ENCODE data around the gene PFKL. TPM values are rescaled to one million over a fixed set of nuclear protein-coding genes. Genes with fewer than 3 reads are reported as not detected.

PFKL gene
- total RNA-seq, 5 donors from 2014 or later (not counting 1 experiment from before 2014, with no cell fraction given) = 125 to 200 (median 162) TPM

DNA sequence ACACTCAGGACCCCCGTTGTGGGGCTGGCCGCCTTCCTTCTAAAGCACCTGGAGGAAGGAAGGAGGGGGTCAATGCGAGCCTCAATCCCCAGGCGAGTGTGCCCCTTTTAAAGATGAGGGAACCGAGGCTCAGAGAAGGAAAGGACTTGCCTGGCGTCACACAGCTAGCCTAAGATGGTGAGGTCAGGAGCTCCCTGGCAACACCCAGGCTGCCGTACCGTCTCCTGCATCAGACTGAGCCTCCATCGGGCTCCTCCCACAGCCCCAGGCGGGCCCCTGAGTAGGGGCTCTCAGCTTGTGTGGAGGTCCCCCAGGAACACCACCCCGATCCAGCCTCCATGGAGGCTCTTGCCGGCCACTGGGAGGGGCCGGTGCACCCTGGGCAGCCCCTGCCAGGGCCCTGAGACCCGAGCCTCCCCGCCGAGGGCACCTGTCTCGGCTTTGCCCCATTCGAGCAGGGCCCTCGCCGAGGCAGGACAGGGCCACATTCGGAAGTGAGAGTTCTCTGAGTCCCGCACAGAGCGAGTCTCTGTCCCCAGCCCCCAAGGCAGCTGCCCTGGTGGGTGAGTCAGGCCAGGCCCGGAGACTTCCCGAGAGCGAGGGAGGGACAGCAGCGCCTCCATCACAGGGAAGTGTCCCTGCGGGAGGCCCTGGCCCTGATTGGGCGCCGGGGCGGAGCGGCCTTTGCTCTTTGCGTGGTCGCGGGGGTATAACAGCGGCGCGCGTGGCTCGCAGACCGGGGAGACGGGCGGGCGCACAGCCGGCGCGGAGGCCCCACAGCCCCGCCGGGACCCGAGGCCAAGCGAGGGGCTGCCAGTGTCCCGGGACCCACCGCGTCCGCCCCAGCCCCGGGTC is 14.5 kb upstream of the PFKL start, which contains the start of gene AIRE:
AIRE (plus strand) TSS at position 739 of the 855 bp plus-strand sequence. CDS start 131 bp downstream, outside the sequence.
- DNase-seq = no peak
- Mint-ChIP-seq H3K9me3 (no peaks in the 10 kb centered on the region), H3K27me3 (peaks cover 0 to 8% of the 10 kb centered on the region in 2 donors), H3K4me3 (no peak within 1 kb of the TSS), H3K4me1 (peaks cover under 1 to 8% (median 4%) of the 10 kb centered on the region in 3 donors), H3K27ac (no peak within 1 kb of the TSS), H3K36me3 (no peaks in the 10 kb centered on the region)
- 76% methylated on average over 49 of the region's 56 CpGs for WGBS (ENCODE audit: insufficient coverage)
- Histone ChIP-seq H3K4me3 (ENCODE audit: control insufficient read depth in 1 of 2, extremely low read depth in 1 of 2, low read length in 1 of 2) (no peak within 1 kb of the TSS), H3K36me3 (ENCODE audit: control insufficient read depth in 2 of 2, extremely low read depth in 1 of 2, insufficient read depth in 1 of 2, low read length in 1 of 2) (no peaks in the 10 kb centered on the region), H3K4me1 (ENCODE audit: control insufficient read depth in 1 of 2, extremely low read depth in 1 of 2, insufficient read depth in 2 of 2, low read length in 2 of 2) (peaks cover 0 to 2% of the 10 kb centered on the region in 2 experiments), H3K9me3 (no peaks in the 10 kb centered on the region), H3K27ac (ENCODE audit: low read length) (no peak within 1 kb of the TSS), H3K27me3 (replicated peaks in 1 of 2; ENCODE audit: control insufficient read depth in 2 of 2, extremely low read depth in 1 of 2, insufficient read depth in 2 of 2, low read length in 1 of 2) (peaks cover 0 to 33% of the 10 kb centered on the region in 2 experiments)
- ChIA-PET POLR2A (no interaction called here), CTCF (no interaction called here)
- ATAC-seq (replicated peaks in 1 of 4) = no peak

GRCh38 chr21:44286086-44286715 is 13.7 kb upstream of the PFKL start:
- no peak overlapping the region for H3K4me3 Mint-ChIP-seq
- H3K9me3 ChIP-seq = no peaks in the 10 kb centered on the region
- CTCF ChIA-PET = no interaction called here
- peaks cover 0 to 2% of the 10 kb centered on the region in 2 experiments for H3K4me1 ChIP-seq (ENCODE audit: control insufficient read depth in 1 of 2, extremely low read depth in 1 of 2, insufficient read depth in 2 of 2, low read length in 2 of 2)
- peaks cover 2 to 10% (median 7%) of the 10 kb centered on the region in 3 donors for H3K4me1 Mint-ChIP-seq
- no peaks in the 10 kb centered on the region for H3K36me3 ChIP-seq (ENCODE audit: control insufficient read depth in 2 of 2, extremely low read depth in 1 of 2, insufficient read depth in 1 of 2, low read length in 1 of 2)
- ATAC-seq (replicated peaks in 1 of 4) (no peak), DNase-seq (no peak)
- H3K27me3 Mint-ChIP-seq = peaks cover 0 to 8% of the 10 kb centered on the region in 2 donors
- H3K4me3 ChIP-seq (ENCODE audit: control insufficient read depth in 1 of 2, extremely low read depth in 1 of 2, low read length in 1 of 2) = no peak overlapping the region
- WGBS (ENCODE audit: insufficient coverage) = 80% methylated on average over 13 of the region's 21 CpGs
- H3K9me3 Mint-ChIP-seq = no peaks in the 10 kb centered on the region
- no peak overlapping the region for H3K27ac Mint-ChIP-seq
- peaks cover 0 to 31% of the 10 kb centered on the region in 2 experiments for H3K27me3 ChIP-seq (replicated peaks in 1 of 2; ENCODE audit: control insufficient read depth in 2 of 2, extremely low read depth in 1 of 2, insufficient read depth in 2 of 2, low read length in 1 of 2)
- no peaks in the 10 kb centered on the region for H3K36me3 Mint-ChIP-seq
- H3K27ac ChIP-seq (ENCODE audit: low read length) = no peak overlapping the region
- POLR2A ChIA-PET = no interaction called here

- ChIA-PET CTCF (no interaction called here), POLR2A (no interaction called here)
- WGBS (ENCODE audit: insufficient coverage) = 84% methylated on average over 24 of the region's 31 CpGs
- H3K36me3 ChIP-seq (ENCODE audit: control insufficient read depth in 2 of 2, extremely low read depth in 1 of 2, insufficient read depth in 1 of 2, low read length in 1 of 2) = no peaks in the 10 kb centered on the region
- Mint-ChIP-seq H3K36me3 (no peaks in the 10 kb centered on the region), H3K27ac (no peak overlapping the region), H3K4me1 (peaks cover 2 to 10% (median 7%) of the 10 kb centered on the region in 3 donors), H3K27me3 (peaks cover 0 to 8% of the 10 kb centered on the region in 2 donors), H3K9me3 (no peaks in the 10 kb centered on the region), H3K4me3 (no peak overlapping the region)
- H3K4me1 ChIP-seq (ENCODE audit: control insufficient read depth in 1 of 2, extremely low read depth in 1 of 2, insufficient read depth in 2 of 2, low read length in 2 of 2) = peaks cover 0 to 5% of the 10 kb centered on the region in 2 experiments
- ATAC-seq (replicated peaks in 1 of 4) (peak in 1 of 4 experiments; percentile 19), DNase-seq (no peak)
- peaks cover 0 to 34% of the 10 kb centered on the region in 2 experiments for H3K27me3 ChIP-seq (replicated peaks in 1 of 2; ENCODE audit: control insufficient read depth in 2 of 2, extremely low read depth in 1 of 2, insufficient read depth in 2 of 2, low read length in 1 of 2)
- H3K4me3 ChIP-seq (ENCODE audit: control insufficient read depth in 1 of 2, extremely low read depth in 1 of 2, low read length in 1 of 2) = no peak overlapping the region
- no peaks in the 10 kb centered on the region for H3K9me3 ChIP-seq
- H3K27ac ChIP-seq (ENCODE audit: low read length) = no peak overlapping the region
Observed at GRCh38 chr21:44286716-44287632, 12.9 kb upstream of the PFKL start.

DNA sequence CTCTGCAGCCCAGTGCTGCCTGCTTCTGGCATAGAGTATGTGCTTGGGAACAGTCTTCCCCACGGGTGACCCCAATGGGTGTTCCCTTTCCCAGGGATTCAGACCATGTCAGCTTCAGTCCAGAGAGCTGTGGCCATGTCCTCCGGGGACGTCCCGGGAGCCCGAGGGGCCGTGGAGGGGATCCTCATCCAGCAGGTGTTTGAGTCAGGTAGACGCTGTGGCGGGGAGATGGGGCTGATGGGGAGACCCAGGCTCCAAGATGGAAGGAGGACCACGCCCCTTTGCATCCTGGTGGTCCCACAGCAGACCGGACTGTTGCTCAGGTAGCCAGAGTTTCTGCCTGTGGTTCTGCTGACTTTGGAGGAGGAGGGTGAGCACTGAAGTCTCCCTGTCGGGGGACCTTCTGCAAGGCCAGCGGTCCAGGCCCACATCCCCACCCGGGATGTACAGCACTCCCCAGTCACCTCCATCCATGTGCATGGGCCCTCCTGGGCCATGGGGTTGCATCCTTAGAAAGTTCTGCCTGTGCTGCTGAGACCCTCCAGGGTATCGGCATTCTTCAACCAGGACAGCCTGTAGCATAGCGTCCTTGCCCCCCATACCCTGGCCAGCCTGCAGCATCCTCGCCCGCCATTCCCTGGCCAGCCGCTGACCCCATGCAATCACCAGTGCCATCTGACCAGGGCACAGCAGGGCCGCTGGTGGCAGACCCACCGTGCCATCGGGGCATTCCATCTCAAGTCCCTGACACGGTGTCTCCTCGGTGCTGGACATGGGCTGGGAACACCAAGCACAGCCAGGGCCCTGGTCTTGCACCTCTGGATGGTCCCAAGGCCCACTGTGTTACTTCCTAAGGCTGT is 11.4 kb upstream of the PFKL start:
- DNase-seq = no peak
- CTCF ChIA-PET = no interaction called here

DNA sequence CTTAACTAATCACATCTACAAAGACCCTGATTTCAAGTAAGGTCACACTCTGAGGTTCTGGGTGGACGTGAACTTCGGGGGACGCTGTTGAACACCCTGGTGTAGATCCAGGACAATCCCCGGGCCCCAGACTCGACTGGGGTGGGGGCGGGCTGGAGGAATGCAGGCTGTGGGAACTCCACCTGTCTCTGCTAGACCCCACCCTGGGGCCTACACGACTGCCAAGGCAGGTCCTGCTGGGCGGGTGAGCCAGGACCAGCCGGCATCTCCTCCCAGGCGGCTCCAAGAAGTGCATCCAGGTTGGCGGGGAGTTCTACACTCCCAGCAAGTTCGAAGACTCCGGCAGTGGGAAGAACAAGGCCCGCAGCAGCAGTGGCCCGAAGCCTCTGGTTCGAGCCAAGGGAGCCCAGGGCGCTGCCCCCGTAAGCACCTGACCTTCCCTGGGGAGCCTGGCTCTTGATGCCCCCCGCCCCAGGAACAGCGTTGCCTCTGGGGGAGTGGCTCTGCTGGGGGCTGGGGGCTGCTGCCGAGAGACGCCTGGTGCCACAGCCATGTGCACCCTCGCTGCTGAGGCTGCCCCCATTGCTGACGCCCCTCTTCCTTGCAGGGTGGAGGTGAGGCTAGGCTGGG is 10.4 kb upstream of the PFKL start:
- peaks cover 0 to 8% of the 10 kb centered on the region in 2 donors for H3K27me3 Mint-ChIP-seq
- Histone ChIP-seq H3K36me3 (ENCODE audit: control insufficient read depth in 2 of 2, extremely low read depth in 1 of 2, insufficient read depth in 1 of 2, low read length in 1 of 2) (no peaks in the 10 kb centered on the region), H3K4me3 (ENCODE audit: control insufficient read depth in 1 of 2, extremely low read depth in 1 of 2, low read length in 1 of 2) (no peak overlapping the region), H3K27me3 (replicated peaks in 1 of 2; ENCODE audit: control insufficient read depth in 2 of 2, extremely low read depth in 1 of 2, insufficient read depth in 2 of 2, low read length in 1 of 2) (peaks cover 0 to 38% of the 10 kb centered on the region in 2 experiments), H3K9me3 (no peaks in the 10 kb centered on the region), H3K4me1 (ENCODE audit: control insufficient read depth in 1 of 2, extremely low read depth in 1 of 2, insufficient read depth in 2 of 2, low read length in 2 of 2) (peaks cover 3 to 29% of the 10 kb centered on the region in 2 experiments), H3K27ac (ENCODE audit: low read length) (no peak overlapping the region)
- POLR2A ChIA-PET = no interaction called here
- H3K36me3 Mint-ChIP-seq = no peaks in the 10 kb centered on the region
- 89% methylated on average over 20 of the region's 24 CpGs for WGBS (ENCODE audit: insufficient coverage)
- DNase-seq = no peak
- no peaks in the 10 kb centered on the region for H3K9me3 Mint-ChIP-seq
- no peak for ATAC-seq (replicated peaks in 1 of 4)
- H3K4me1 Mint-ChIP-seq = peaks cover 6 to 14% (median 6%) of the 10 kb centered on the region in 3 donors
- CTCF ChIA-PET = interaction anchor here in 1 of 2 donors (0.7 kb wide), 1 partner anchor 288 kb away, joined by 4 read pairs; no protein-coding TSS in a partner anchor
- no peak overlapping the region for H3K27ac Mint-ChIP-seq
- H3K4me3 Mint-ChIP-seq = no peak overlapping the region

More for the DNA sequence above, 11.4 kb upstream of the PFKL start:
- H3K4me1 Mint-ChIP-seq = peaks cover 4 to 10% (median 10%) of the 10 kb centered on the region in 3 donors
- peaks cover 0 to 8% of the 10 kb centered on the region in 2 donors for H3K27me3 Mint-ChIP-seq
- no peak overlapping the region for H3K27ac Mint-ChIP-seq
- H3K36me3 Mint-ChIP-seq = no peaks in the 10 kb centered on the region
- H3K27me3 ChIP-seq (replicated peaks in 1 of 2; ENCODE audit: control insufficient read depth in 2 of 2, extremely low read depth in 1 of 2, insufficient read depth in 2 of 2, low read length in 1 of 2) = peaks cover 0 to 38% of the 10 kb centered on the region in 2 experiments
- H3K9me3 ChIP-seq = no peaks in the 10 kb centered on the region
- H3K27ac ChIP-seq (ENCODE audit: low read length) = no peak overlapping the region
- H3K4me1 ChIP-seq (ENCODE audit: control insufficient read depth in 1 of 2, extremely low read depth in 1 of 2, insufficient read depth in 2 of 2, low read length in 2 of 2) = peaks cover 3 to 20% of the 10 kb centered on the region in 2 experiments
- no peak overlapping the region for H3K4me3 ChIP-seq (ENCODE audit: control insufficient read depth in 1 of 2, extremely low read depth in 1 of 2, low read length in 1 of 2)
- H3K36me3 ChIP-seq (ENCODE audit: control insufficient read depth in 2 of 2, extremely low read depth in 1 of 2, insufficient read depth in 1 of 2, low read length in 1 of 2) = no peaks in the 10 kb centered on the region
- no peak for ATAC-seq (replicated peaks in 1 of 4)
- H3K9me3 Mint-ChIP-seq = no peaks in the 10 kb centered on the region
- 92% methylated on average over 18 of the region's 23 CpGs for WGBS (ENCODE audit: insufficient coverage)
- POLR2A ChIA-PET = no interaction called here
- H3K4me3 Mint-ChIP-seq = no peak overlapping the region
